ENCODE measurements around the gene CHST8. TPM values are rescaled to one million over a fixed set of nuclear protein-coding genes. Genes with fewer than 3 reads are reported as not detected.

Gene CHST8
- total RNA-seq, 1 donor from 2014 or later: not detected

DNA sequence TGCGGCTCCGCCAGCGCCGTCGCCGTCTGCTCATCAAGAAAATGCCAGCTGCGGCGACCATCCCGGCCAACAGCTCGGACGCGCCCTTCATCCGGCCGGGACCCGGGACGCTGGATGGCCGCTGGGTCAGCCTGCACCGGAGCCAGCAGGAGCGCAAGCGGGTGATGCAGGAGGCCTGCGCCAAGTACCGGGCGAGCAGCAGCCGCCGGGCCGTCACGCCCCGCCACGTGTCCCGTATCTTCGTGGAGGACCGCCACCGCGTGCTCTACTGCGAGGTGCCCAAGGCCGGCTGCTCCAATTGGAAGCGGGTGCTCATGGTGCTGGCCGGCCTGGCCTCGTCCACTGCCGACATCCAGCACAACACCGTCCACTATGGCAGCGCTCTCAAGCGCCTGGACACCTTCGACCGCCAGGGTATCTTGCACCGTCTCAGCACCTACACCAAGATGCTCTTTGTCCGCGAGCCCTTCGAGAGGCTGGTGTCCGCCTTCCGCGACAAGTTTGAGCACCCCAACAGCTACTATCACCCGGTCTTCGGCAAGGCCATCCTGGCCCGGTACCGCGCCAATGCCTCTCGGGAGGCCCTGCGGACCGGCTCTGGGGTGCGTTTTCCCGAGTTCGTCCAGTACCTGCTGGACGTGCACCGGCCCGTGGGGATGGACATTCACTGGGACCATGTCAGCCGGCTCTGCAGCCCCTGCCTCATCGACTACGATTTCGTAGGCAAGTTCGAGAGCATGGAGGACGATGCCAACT, 150.5 kb downstream of the CHST8 start:
- no peak overlapping the region for H3K27ac ChIP-seq
- no peaks in the 10 kb centered on the region for H3K9me3 ChIP-seq
- no peaks in the 10 kb centered on the region for H3K36me3 ChIP-seq
- DNase-seq (ENCODE audit: low spot score in 2 of 2): no peak
- no peaks in the 10 kb centered on the region for H3K27me3 ChIP-seq
- no peak for TF ChIP-seq CTCF (IDR thresholded peaks at IDR 0.05)
- H3K4me1 ChIP-seq: no peaks in the 10 kb centered on the region
- H3K4me3 ChIP-seq: no peak overlapping the region
- intact Hi-C loops (cut with DNase I): no loop called here

- Histone ChIP-seq H3K4me3 (no peak overlapping the region), H3K4me1 (no peaks in the 10 kb centered on the region), H3K36me3 (no peaks in the 10 kb centered on the region), H3K9me3 (no peaks in the 10 kb centered on the region), H3K27ac (no peak overlapping the region), H3K27me3 (no peaks in the 10 kb centered on the region)
- intact Hi-C loops (cut with DNase I): no loop called here
- no peak for DNase-seq (ENCODE audit: low spot score in 2 of 2)
- TF ChIP-seq CTCF (IDR thresholded peaks at IDR 0.05): no peak
These were observed 151.1 kb downstream of the CHST8 start for GRCh38 chr19:33772858-33773180.

GRCh38 chr19:33773704-33774624, 152.2 kb downstream of the CHST8 start:
- intact Hi-C loops (cut with DNase I): no loop called here
- H3K9me3 ChIP-seq: no peaks in the 10 kb centered on the region
- no peak for TF ChIP-seq CTCF (IDR thresholded peaks at IDR 0.05)

DNA sequence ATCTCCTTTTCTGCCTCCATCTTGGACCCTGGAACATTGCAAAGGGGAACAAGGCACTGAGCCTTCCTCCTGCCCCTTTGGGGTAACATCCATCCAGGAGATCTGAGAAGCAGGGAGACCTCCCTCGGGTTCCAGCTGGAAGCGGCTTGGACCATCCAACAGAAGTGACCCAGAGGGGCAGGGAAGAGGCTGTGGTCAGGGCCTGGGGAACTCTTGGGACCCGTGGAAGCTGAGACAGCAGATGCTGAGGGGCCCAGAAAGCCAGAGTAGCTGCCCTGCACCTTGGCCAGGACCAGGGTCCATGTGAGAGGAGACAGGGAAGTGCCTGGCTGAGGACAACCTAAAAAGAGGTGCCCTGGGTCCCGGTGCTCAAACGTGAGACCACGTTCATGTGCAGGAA, 153.0 kb downstream of the CHST8 start:
- no peak for DNase-seq (ENCODE audit: low spot score in 2 of 2)
- Histone ChIP-seq H3K4me1 (peaks cover 0 to 2% of the 10 kb centered on the region in 2 donors), H3K9me3 (no peaks in the 10 kb centered on the region), H3K27ac (no peak overlapping the region), H3K4me3 (no peak overlapping the region), H3K36me3 (no peaks in the 10 kb centered on the region), H3K27me3 (no peaks in the 10 kb centered on the region)
- TF ChIP-seq CTCF (IDR thresholded peaks at IDR 0.05): no peak
- intact Hi-C loops (cut with DNase I): no loop called here

More at GRCh38 chr19:33773704-33774624, 152.2 kb downstream of the CHST8 start:
- Histone ChIP-seq H3K4me1 (peaks cover 0 to 2% of the 10 kb centered on the region in 2 donors), H3K27me3 (no peaks in the 10 kb centered on the region), H3K4me3 (no peak overlapping the region), H3K27ac (no peak overlapping the region), H3K36me3 (no peaks in the 10 kb centered on the region)
- no peak for DNase-seq (ENCODE audit: low spot score in 2 of 2)

DNA sequence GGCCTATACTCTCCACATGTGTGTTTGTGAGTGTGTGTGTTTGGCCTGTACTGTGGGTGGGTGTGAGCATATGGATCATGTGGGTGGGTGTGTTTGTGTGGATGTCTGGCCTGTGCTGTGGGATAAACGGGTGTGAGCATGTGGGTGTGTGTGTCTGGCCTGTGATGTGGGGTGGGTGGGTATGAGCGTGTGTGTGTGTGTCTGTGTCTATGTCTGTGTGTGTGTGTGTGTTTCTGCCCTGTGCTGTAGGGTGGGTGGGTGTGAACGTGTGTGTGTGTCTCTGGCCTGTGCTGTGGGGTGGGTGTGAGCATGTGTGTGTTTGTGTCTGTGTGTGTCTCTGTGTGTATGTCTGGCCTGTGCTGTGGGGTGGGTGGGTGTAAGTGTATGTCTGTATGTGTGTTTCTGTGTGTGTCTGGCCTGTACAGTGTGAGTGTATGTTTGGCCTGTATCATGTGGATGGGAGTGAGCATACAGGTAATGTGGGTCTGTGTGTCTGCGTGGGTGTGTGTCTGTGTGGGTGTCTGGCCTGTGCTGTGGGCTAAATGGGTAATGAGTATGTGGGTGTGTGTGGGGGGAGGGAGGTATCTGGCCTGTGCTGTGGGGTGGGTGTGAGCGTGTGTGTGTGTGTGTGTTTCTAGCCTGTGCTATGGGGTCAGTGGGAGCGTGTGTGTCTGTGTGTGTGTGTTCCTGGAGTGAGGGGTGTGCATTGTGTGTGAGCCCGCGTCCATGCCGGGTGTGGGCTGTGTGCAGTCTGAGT, 154.2 kb downstream of the CHST8 start:
- intact Hi-C loops (cut with DNase I): no loop called here

More for the DNA sequence above, 154.2 kb downstream of the CHST8 start:
- no peaks in the 10 kb centered on the region for H3K27me3 ChIP-seq
- no peaks in the 10 kb centered on the region for H3K36me3 ChIP-seq
- no peak overlapping the region for H3K27ac ChIP-seq
- no peak overlapping the region for H3K4me3 ChIP-seq
- DNase-seq (ENCODE audit: low spot score in 2 of 2): no peak
- H3K4me1 ChIP-seq: peaks cover 4 to 7% of the 10 kb centered on the region in 2 donors
- no peak for TF ChIP-seq CTCF (IDR thresholded peaks at IDR 0.05)
- no peaks in the 10 kb centered on the region for H3K9me3 ChIP-seq
